CD1c-positive myeloid dendritic cell (primary cell): ENCODE data around the gene KMT2B.

Source experiments
- DNase-seq: peaks from one replicate; pipeline ENCODE4 v3.0.0-alpha.2; 2016; ENCODE audit errors: extremely low spot score

The KMT2B gene

DNA sequence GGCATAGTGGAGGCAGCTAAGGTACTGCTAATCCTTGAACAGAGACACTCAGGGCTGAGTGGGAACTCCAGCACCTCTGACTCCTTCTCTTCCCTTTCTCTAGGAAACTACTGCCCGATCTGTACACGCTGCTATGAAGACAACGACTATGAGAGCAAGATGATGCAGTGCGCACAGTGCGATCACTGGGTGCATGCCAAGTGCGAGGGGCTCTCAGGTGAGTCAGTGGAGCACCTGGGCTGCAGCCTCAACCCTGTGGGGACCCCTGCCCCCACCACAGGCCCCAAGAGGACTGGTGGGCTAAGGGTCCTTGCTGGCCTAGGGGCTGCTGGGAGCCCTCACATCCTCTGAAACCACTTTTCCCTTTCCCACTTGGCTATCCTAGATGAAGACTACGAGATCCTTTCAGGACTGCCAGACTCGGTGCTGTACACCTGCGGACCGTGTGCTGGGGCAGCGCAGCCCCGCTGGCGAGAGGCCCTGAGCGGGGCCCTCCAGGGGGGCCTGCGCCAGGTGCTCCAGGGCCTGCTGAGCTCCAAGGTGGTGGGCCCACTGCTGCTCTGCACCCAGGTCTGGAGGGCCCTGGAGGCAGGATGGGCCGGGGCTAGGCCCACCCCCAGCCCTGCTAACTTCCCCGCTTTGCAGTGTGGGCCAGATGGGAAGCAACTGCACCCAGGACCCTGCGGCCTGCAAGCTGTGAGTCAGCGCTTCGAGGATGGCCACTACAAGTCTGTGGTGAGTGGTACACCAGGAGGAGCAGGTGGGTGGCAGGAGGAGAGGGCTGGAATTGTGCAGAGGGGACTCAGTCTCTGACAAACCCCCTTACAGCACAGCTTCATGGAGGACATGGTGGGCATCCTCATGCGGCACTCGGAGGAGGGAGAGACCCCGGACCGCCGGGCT is 9.5 kb downstream of the KMT2B start:
- no peak for DNase-seq

DNA sequence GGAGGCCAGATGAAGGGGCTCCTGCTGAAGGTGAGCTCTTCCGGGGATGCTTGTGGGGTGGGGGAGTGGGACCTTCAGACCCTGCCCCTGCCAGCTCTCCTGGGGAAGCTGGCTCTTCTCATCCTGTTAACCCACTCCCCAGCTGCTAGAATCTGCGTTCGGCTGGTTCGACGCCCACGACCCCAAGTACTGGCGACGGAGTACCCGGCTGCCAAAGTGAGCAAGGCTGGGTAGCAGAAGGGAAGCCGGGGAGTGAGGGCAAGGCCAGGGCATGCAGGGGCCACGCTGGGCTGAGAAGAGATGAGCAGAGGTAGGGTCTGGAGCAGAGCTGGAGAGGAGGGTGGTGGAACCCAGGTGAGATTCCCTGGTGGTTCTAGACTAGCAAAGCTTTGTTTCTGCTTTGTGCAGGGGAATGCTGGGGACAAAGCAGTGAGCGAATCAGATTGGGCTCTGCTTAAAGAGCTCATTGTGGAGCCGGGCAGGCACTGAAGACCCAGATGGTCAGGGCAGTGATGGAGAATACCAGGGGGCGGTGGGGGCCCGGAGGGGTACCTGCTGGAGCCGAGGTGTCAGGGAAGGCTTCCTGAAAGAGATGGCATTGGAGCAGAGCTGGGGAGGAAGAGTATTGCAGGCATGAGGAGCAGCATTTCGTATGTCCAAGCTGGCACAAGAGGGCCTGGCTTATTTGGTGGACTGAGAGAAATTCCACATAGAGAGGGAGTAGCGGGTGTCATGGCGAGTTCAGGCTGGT is 10.3 kb downstream of the KMT2B start:
- no peak for DNase-seq

GRCh38 chr19:35729021-35729420 is 11.2 kb downstream of the KMT2B start:
- DNase-seq, result no peak

GRCh38 chr19:35729763-35730162 is 12.0 kb downstream of the KMT2B start:
- DNase-seq, result no peak

- DNase-seq, result no peak
Measured at GRCh38 chr19:35730326-35730725, 12.5 kb downstream of the KMT2B start.

DNA sequence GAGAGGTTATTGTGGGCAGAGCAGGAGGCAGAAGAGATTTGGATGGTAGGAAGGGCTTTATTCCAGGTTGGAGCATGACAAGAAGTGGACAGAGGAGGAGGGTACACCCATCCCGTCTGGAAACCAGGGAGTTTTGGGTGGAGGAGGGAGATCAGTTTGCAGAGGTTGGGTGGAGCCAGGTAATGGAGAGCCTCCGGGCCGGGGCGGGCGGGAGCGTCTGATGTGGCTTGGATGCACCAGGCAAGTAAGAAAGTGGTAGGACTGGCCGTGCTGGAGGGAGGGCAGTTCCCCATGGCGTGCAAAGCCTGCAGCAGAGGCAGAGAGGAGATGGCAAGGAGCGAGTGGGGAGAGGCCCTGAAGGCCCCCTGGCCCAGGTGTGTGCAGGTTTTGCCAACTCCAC is 13.6 kb downstream of the KMT2B start:
- DNase-seq, result no peak

- DNase-seq, result no peak
Measured at GRCh38 chr19:35731779-35732405, 14.1 kb downstream of the KMT2B start.

DNA sequence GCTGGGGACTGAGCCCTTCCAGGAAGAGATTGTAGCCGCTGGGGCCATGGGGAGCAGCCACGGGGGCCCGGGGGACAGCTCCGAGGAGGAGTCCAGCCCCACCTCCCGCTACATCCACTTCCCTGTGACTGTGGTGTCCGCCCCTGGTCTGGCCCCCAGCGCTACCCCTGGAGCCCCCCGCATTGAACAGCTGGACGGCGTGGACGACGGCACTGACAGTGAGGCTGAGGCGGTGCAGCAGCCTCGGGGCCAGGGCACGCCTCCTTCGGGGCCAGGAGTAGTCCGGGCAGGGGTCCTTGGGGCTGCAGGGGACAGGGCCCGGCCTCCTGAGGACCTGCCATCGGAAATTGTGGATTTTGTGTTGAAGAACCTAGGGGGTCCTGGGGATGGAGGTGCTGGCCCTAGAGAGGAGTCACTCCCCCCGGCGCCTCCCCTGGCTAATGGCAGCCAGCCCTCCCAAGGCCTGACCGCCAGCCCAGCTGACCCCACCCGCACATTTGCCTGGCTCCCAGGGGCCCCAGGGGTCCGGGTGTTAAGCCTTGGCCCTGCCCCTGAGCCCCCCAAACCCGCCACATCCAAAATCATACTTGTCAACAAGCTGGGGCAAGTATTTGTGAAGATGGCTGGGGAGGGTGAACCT is 14.9 kb downstream of the KMT2B start:
- no peak for DNase-seq

- no peak for DNase-seq
Measured at GRCh38 chr19:35733180-35734125, 15.7 kb downstream of the KMT2B start.

DNA sequence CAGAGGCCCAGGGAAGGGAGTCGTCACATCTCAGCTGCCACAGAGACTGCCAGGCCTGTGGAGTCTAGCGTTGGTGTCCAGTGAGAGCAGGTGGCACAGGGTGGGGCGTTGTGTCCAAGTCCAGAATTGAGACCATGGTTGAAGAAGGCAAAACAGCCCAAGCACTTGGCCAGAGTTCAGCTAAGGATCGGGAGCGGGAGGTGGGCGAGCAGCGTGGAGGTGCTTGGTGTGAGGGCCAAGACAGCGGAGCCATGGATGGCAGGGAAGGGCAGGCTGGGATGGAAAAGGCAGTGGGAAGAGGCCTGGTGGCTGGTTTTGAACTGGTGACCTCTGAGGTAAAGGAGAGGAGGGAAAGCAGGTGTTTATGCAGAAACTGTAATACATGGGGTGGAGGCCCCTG is 16.5 kb downstream of the KMT2B start:
- DNase-seq, result no peak

DNA sequence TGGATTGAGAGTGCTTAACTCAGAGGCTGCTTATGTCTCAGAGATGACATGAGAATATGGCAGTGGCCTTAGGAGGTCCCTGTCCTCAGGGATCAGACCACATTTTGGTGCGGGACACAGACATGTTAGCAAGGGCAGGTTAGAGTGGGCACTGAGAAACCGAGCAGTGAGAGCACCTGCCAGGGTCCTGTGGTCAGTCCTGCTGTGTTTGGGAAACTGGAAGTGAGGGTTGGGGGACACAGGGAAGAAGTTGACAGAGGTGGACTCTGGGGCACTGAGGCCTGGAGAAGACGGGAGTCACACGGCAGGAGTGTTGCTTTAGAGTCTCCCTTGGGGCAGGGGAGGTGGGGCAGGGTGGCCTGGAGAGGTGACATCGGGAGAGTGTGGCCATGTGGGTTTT is 17.1 kb downstream of the KMT2B start:
- DNase-seq, result no peak

GRCh38 chr19:35736913-35737886 is 19.4 kb downstream of the KMT2B start:
- DNase-seq, result no peak

GRCh38 chr19:35738021-35738886 is 20.5 kb downstream of the KMT2B start:
- no peak for DNase-seq

DNA sequence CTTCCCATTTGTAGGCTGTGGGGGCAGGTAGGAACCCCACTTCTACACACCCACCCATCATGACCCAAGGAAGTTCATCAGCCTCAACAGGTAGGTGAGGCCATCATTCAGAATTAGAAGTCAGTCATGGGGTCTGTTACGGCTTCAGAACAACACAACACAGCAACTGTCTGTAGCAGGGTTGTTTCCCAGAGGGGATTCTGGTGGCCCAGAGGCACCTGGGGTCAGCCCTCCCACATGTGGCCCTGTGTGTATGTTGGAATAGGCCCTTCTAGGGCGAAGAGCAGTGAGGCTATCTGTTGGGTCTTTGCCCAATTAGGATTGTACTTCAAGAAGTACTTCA is 21.1 kb downstream of the KMT2B start:
- DNase-seq, result no peak

DNA sequence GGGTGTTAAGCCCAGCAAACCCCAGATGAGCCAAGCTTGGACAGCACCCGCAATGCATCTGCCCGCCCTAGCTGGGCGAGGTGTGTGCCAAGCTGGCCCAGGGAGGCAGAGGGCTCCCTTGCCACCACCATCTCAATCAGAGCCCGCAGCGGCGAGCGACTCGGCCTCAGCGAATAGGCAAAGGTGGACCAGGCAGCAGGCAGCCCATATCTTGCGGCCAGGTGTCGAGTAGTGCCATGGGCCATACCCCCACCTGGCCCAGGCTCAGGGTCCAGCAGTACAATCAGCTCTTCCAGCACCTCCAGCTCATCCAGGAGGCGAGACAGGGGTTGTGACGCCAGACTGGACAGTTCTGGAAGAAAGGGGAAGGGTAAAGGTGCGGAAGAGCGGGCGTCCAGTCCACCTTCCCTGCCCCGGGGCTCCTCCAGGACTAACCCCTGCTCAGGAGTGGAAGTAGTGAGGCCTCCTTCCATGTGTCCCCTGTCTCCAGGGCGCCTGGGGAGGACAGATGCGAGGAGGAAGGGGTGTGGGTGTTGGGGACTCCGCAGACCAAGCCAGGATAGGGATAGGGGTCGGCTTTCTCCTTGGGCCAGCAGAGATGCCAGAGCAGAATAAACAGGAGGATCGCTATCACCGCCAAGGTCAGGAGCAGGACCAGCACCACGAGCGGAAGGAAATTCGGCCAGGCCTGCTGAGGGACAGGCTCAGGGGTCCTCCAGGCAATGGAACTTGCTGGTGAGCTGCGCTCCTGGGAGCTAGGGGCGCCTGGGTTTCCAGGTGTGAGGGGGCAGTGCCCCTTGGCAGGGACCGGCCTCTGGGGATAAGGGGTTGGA is 21.7 kb downstream of the KMT2B start:
- DNase-seq, result no peak

GRCh38 chr19:35740108-35740422 is 22.3 kb downstream of the KMT2B start:
- no peak for DNase-seq

DNA sequence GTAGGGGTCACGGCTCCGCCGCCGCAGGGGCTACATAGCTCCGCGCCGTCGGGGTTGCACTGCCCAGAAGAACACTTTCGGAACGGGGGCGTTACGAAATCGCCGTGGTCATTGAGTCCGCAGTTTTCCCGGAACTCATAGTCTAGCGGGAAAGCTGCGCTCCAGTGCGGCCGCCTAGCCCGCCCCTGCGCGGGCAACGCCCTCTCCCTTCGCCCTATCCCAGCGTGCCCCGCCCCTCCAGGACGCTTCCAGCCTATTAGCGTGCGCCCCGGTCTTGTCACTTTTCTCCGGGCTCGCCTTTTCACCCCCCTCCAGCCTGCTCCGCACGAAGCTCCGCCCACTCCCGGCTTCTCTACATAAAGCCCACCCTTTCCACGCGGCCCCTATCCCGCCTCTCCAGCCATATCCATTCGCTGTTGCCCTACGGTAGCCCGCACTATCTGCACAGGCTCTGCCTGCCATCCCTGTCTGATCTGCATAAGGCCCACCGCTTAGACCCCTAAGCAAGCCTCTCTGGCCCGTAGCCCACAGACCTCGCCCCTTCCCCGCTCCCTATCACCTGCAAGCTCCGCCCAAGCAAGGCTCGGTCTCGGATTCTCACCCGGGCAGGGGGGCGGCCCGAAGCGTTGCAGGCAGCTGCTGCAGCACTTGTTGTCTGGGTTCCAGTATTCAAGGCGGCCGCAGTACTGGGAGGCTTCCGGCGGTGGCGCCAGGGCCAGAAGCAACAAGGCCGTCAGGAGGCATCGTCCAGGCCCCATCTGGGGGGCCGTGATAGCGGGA is 22.8 kb downstream of the KMT2B start:
- peak; percentile 98 for DNase-seq

GRCh38 chr19:35741203-35741515 is 23.4 kb downstream of the KMT2B start:
- DNase-seq, result no peak
